H1 (cell line): ENCODE results near the gene ZNF813. TPM values are rescaled to one million over a fixed set of nuclear protein-coding genes. Genes with fewer than 3 reads are reported as not detected.

Experiments
- CTCF ChIA-PET: fragments of 300-600 bp; sonication (Branson Sonifier 250); formaldehyde crosslinking; loops from one replicate; lab custom pipeline; 2021; ENCODE audit not compliant: partially characterized antibody; lab: Charles Lee
- POLR2A ChIA-PET: fragments of 300-600 bp; sonication (Branson Sonifier 250); formaldehyde crosslinking; loops from one replicate; lab custom pipeline; 2021; ENCODE audit warnings: inconsistent platforms; ENCODE audit not compliant: partially characterized antibody; lab: Charles Lee
- DNase-seq, 2 experiments: peaks; one replicate each; pipeline versions ENCODE4 v3.0.0 to v3.0.0-alpha.2; 2010 to 2022; ENCODE audit warnings: low spot score in 2 of 2, low read depth in 1 of 2, mixed read lengths in 1 of 2
- FAIRE-seq: peaks from 2 replicates; lab custom pipeline; 2011; peaks lifted over from hg19 to GRCh38; lab: Jason Lieb, UNC
- H2AFZ ChIP-seq: 2 replicates; pipeline ENCODE4 v1.8.1; 2012; ENCODE audit warnings: low read length, inconsistent platforms
- H2AK5ac ChIP-seq: 2 replicates; pipeline ENCODE4 v1.6.1; 2013; ENCODE audit warnings: low read depth, low read length
- H2BK120ac ChIP-seq: replicated peaks from 2 replicates; pipeline ENCODE3; 2013; ENCODE audit warnings: low read depth, low read length, inconsistent platforms
- H2BK12ac ChIP-seq: 2 replicates; pipeline ENCODE4 v1.6.1; 2013; ENCODE audit warnings: low read depth, low read length
- H2BK15ac ChIP-seq: 2 replicates; pipeline ENCODE4 v1.6.1; 2013; ENCODE audit warnings: low read length
- H2BK20ac ChIP-seq: 2 replicates; pipeline ENCODE4 v1.6.1; 2013; ENCODE audit warnings: low read length
- H2BK5ac ChIP-seq: 2 replicates; pipeline ENCODE4 v1.6.1; 2013; ENCODE audit warnings: low read depth, low read length
- H3K14ac ChIP-seq: 2 replicates; pipeline ENCODE4 v1.6.1; 2013; ENCODE audit warnings: inconsistent platforms; ENCODE audit not compliant: insufficient read length
- H3K18ac ChIP-seq: 2 replicates; pipeline ENCODE4 v1.6.1; 2013; ENCODE audit warnings: low read length; ENCODE audit errors: extremely low read depth
- H3K23ac ChIP-seq: 2 replicates; pipeline ENCODE4 v1.6.1; 2013; ENCODE audit warnings: inconsistent platforms; ENCODE audit not compliant: insufficient read length
- H3K23me2 ChIP-seq: 2 replicates; pipeline ENCODE4 v1.6.1; 2013; ENCODE audit warnings: low read depth, low read length
- H3K27ac ChIP-seq: 2 replicates; pipeline ENCODE4 v1.6.1; 2011; ENCODE audit warnings: low read depth, low read length, inconsistent platforms
- H3K27me3 ChIP-seq, 4 experiments: replicated peaks in 1 of 4; 1 replicate in 1 of 4; 2 replicates in 3 of 4; pipeline versions ENCODE4 v1.6.1 to v1.8.1; 2011 to 2013; ENCODE audit warnings: low read length in 3 of 4, mild to moderate bottlenecking in 3 of 4, inconsistent platforms in 2 of 4, mixed read lengths in 2 of 4, moderate library complexity in 1 of 4; ENCODE audit not compliant: control insufficient read depth in 3 of 4, insufficient read depth in 3 of 4; ENCODE audit errors: extremely low read depth in 1 of 4
- H3K36me3 ChIP-seq, 4 experiments: 2 replicates each; pipeline versions ENCODE4 v1.6.1 to v1.8.1; 2011 to 2013; ENCODE audit warnings: mild to moderate bottlenecking in 4 of 4, low read length in 3 of 4, moderate library complexity in 2 of 4, control low read depth in 1 of 4, inconsistent platforms in 1 of 4; ENCODE audit not compliant: insufficient read depth in 4 of 4, control insufficient read depth in 2 of 4
- H3K4ac ChIP-seq: replicated peaks from 2 replicates; pipeline ENCODE3; 2013; ENCODE audit warnings: low read length, low read depth, mixed read lengths, inconsistent platforms; ENCODE audit not compliant: insufficient read length
- H3K4me1 ChIP-seq, 4 experiments: replicated peaks in 1 of 4; 1 replicate in 1 of 4; 2 replicates in 3 of 4; pipeline versions ENCODE4 v1.6.1 to v1.8.1; 2011 to 2013; ENCODE audit warnings: low read length in 3 of 4, inconsistent platforms in 2 of 4, mixed read lengths in 1 of 4; ENCODE audit not compliant: insufficient read depth in 4 of 4, control insufficient read depth in 3 of 4
- H3K4me2 ChIP-seq, 2 experiments: 2 replicates each; pipeline versions ENCODE4 v1.6.1 to v1.8.1; 2011 to 2013; ENCODE audit warnings: low read depth in 2 of 2, low read length in 2 of 2, control low read depth in 1 of 2, inconsistent platforms in 1 of 2, mild to moderate bottlenecking in 1 of 2; ENCODE audit not compliant: insufficient read depth in 1 of 2
- H3K4me3 ChIP-seq, 4 experiments: fragments of 200-600, 300-600 bp in 1 of 4; sonication (generic), shearing (Covaris generic), sonication (Bioruptor Twin) in 1 of 4; 2 replicates each; pipeline versions ENCODE4 v1.5.1 to v1.8.1; 2011 to 2016; ENCODE audit warnings: low read length in 4 of 4, low read depth in 3 of 4, control low read depth in 2 of 4, inconsistent platforms in 2 of 4, mild to moderate bottlenecking in 2 of 4, mixed read lengths in 1 of 4, moderate library complexity in 1 of 4; ENCODE audit not compliant: insufficient read depth in 2 of 4; ENCODE audit errors: extremely low read depth in 1 of 4
- H3K56ac ChIP-seq: replicated peaks from 2 replicates; pipeline ENCODE3; 2013; ENCODE audit warnings: low read depth, mild to moderate bottlenecking, mixed read lengths, low read length, inconsistent platforms; ENCODE audit not compliant: insufficient read length
- H3K79me1 ChIP-seq: 2 replicates; pipeline ENCODE4 v1.6.1; 2013; ENCODE audit warnings: low read depth, low read length, control low read depth
- H3K79me2 ChIP-seq, 2 experiments: 2 replicates each; pipeline versions ENCODE4 v1.6.1 to v1.8.1; 2012 to 2013; ENCODE audit warnings: low read length in 2 of 2, mild to moderate bottlenecking in 2 of 2, inconsistent platforms in 1 of 2; ENCODE audit not compliant: insufficient read depth in 2 of 2, control insufficient read depth in 1 of 2
- H3K9ac ChIP-seq, 4 experiments: replicated peaks in 1 of 4; 1 replicate in 1 of 4; 2 replicates in 3 of 4; pipeline versions ENCODE4 v1.6.1 to v1.8.1; 2011 to 2013; ENCODE audit warnings: low read depth in 3 of 4, low read length in 3 of 4, control low read depth in 2 of 4, mild to moderate bottlenecking in 2 of 4, moderate library complexity in 2 of 4, inconsistent platforms in 1 of 4; ENCODE audit errors: extremely low read depth in 1 of 4
- H3K9me3 ChIP-seq, 2 experiments: 2 replicates each; pipeline versions ENCODE4 v1.6.1 to v1.8.1; 2012 to 2013; ENCODE audit warnings: mild to moderate bottlenecking in 2 of 2, moderate library complexity in 2 of 2, control low read depth in 1 of 2, inconsistent platforms in 1 of 2, low read depth in 1 of 2, low read length in 1 of 2, mixed read lengths in 1 of 2; ENCODE audit not compliant: insufficient read depth in 2 of 2
- H4K20me1 ChIP-seq, 2 experiments: replicated peaks in 1 of 2; 2 replicates each; pipeline versions ENCODE3 to v1.8.1; 2011 to 2013; ENCODE audit warnings: inconsistent platforms in 2 of 2, low read length in 2 of 2, mild to moderate bottlenecking in 1 of 2; ENCODE audit not compliant: insufficient read depth in 2 of 2, control insufficient read depth in 1 of 2
- H4K5ac ChIP-seq: 2 replicates; pipeline ENCODE4 v1.6.1; 2013; ENCODE audit warnings: low read length, low read depth, mixed read lengths, inconsistent platforms; ENCODE audit not compliant: insufficient read length
- H4K8ac ChIP-seq: 2 replicates; pipeline ENCODE4 v1.8.0; 2013; ENCODE audit warnings: mild to moderate bottlenecking, moderate library complexity, low read length, inconsistent platforms; ENCODE audit not compliant: insufficient read depth; ENCODE audit errors: extremely low read depth
- H4K91ac ChIP-seq: replicated peaks from 2 replicates; pipeline ENCODE3; 2013; ENCODE audit warnings: low read length, mixed read lengths, inconsistent platforms; ENCODE audit not compliant: insufficient read length
- ASH2L ChIP-seq: fragments of 200-600, 300-600 bp; sonication (generic); IDR thresholded peaks from one replicate; pipeline ENCODE4 v1.7.1; 2017; ENCODE audit warnings: low read length
- BRCA1 ChIP-seq: IDR thresholded peaks from 2 replicates; pipeline ENCODE4 v1.6.1; 2012; ENCODE audit warnings: low read depth, low read length, improper control_type of control experiment
- KDM5A ChIP-seq: fragments of 200-600 bp; IDR thresholded peaks from 2 replicates; pipeline ENCODE4 v1.7.1; 2012; ENCODE audit warnings: mild to moderate bottlenecking, low read length, inconsistent platforms, mixed read lengths
- MAFK ChIP-seq: IDR thresholded peaks from 2 replicates; pipeline ENCODE4 v1.6.1; 2012; ENCODE audit warnings: low read depth, mild to moderate bottlenecking, improper control_type of control experiment, low read length
- POU5F1 ChIP-seq: IDR thresholded peaks from 2 replicates; pipeline ENCODE4 v1.6.1; 2011; ENCODE audit warnings: low read depth, mild to moderate bottlenecking, low read length, moderate library complexity
- SIRT6 ChIP-seq: IDR thresholded peaks from one replicate; pipeline ENCODE4 v1.7.1; 2012; ENCODE audit warnings: low read length, inconsistent platforms
- TAF1 ChIP-seq: IDR thresholded peaks from 2 replicates; pipeline ENCODE4 v1.6.1; 2011; ENCODE audit warnings: mild to moderate bottlenecking, low read depth, low read length
- TAF7 ChIP-seq: optimal IDR thresholded peaks from 2 replicates; pipeline ENCODE3; 2011; ENCODE audit warnings: low read depth, mild to moderate bottlenecking, inconsistent platforms, low read length, moderate library complexity, borderline replicate concordance
- USF2 ChIP-seq: IDR thresholded peaks from 2 replicates; pipeline ENCODE4 v1.6.1; 2011; ENCODE audit warnings: low read length, improper control_type of control experiment
- WGBS, 2 experiments: shearing (Covaris generic) in 1 of 2; methylation state at CpG; one replicate each; pipeline versions ENCODE4 v1.1.6 to v1.1.7; 2013 to 2015; ENCODE audit warnings: low lambda C conversion rate in 2 of 2, mixed read lengths in 2 of 2, inconsistent platforms in 1 of 2, low coverage in 1 of 2, missing lambda C conversion rate in 1 of 2; ENCODE audit not compliant: insufficient replicate concordance in 2 of 2, insufficient coverage in 1 of 2, insufficient read length in 1 of 2; ENCODE audit errors: extremely low coverage in 1 of 2, missing lambda C conversion rate in 1 of 2; 5-methylcytosine and 5-hydroxymethylcytosine counted together
- polyA plus RNA-seq, 7 experiments: library from polyadenylated mRNA; depleted of rRNA in 3 of 7; stranded (reverse) in 5 of 7; unstranded in 2 of 7; fragments of >200 nt in 5 of 7; fragments of 200-250 nt in 2 of 7; gene quantifications; 1 replicate in 5 of 7; 2 replicates in 1 of 7; 4 replicates in 1 of 7; pipeline versions ENCODE4 v1.2.1 to v1.2.3, GENCODE V29; 2011 to 2013; ENCODE audit warnings: missing spikeins in 2 of 7, mixed read lengths in 2 of 7
- total RNA-seq: library from RNA; stranded (reverse); fragmentation: NEBNext Ultra II Directional; extraction: Animal tissue kit (Norgen Biotek cat#: 25700); gene quantifications from 2 replicates; pipeline ENCODE4 v1.2.1, GENCODE V29; 2021

The ZNF813 gene
- total and polyA plus RNA-seq, 2 of the 8 experiments (the other 6 are each of a cell fraction or from before 2014, with no cell fraction given) = 2.9 to 22.1 TPM

GRCh38 chr19:53509845-53510244, 42.3 kb downstream of the ZNF813 start:
- Histone ChIP-seq H2AFZ (no peak overlapping the region), H3K79me1 (no peaks in the 10 kb centered on the region), H3K9ac (no peak overlapping the region), H2BK12ac (no peak overlapping the region), H4K8ac (no peak overlapping the region), H2BK15ac (no peak overlapping the region), H3K18ac (no peak overlapping the region), H3K9me3 (no peaks in the 10 kb centered on the region), H2AK5ac (peak overlapping the region; percentile 28; the same call in 1 of the 2 replicates), H3K23me2 (no peaks in the 10 kb centered on the region), H3K36me3 (no peaks in the 10 kb centered on the region), H3K4ac (no peak overlapping the region), H3K14ac (no peak overlapping the region), H3K56ac (no peak overlapping the region), H2BK120ac (no peak overlapping the region), H3K79me2 (no peaks in the 10 kb centered on the region), H2BK20ac (no peak overlapping the region), H3K27me3 (no peaks in the 10 kb centered on the region), H2BK5ac (no peak overlapping the region), H3K27ac (no peak overlapping the region), H4K91ac (no peak overlapping the region), H3K23ac (no peak overlapping the region), H3K4me3 (no peak overlapping the region), H4K20me1 (no peaks in the 10 kb centered on the region), H3K4me2 (no peak overlapping the region), H4K5ac (no peak overlapping the region), H3K4me1 (peaks cover 0 to 2% (median 0%) of the 10 kb centered on the region in 4 experiments; a peak in 2 of 7 replicates)
- ChIA-PET POLR2A (interaction anchor here (0.6 to 1.6 kb wide), 4 partner anchors 10 to 12 kb away, joined by 3 to 5 read pairs (median 4); no protein-coding TSS in a partner anchor), CTCF (interaction anchor here (0.5 to 2.3 kb wide), 11 partner anchors 9 to 374 kb away, joined by 3 to 15 read pairs (median 3); no protein-coding TSS in a partner anchor)
- DNase-seq (no peak), FAIRE-seq (no peak)
- TF ChIP-seq POU5F1 = no peak
- no peak for TF ChIP-seq ASH2L
- TF ChIP-seq MAFK = no peak
- no peak for TF ChIP-seq BRCA1
- no peak for TF ChIP-seq TAF7
- no peak for TF ChIP-seq TAF1
- TF ChIP-seq USF2 = no peak
- TF ChIP-seq KDM5A = no peak
- TF ChIP-seq SIRT6 = no peak
- 77% methylated on average over 5 of the region's 5 CpGs; no CpG with 5 or more reads in 1 of the 2 experiments for WGBS, 2 experiments
